Endodermal cell (in vitro differentiated cells): ENCODE data around the gene CELF2. TPM values are rescaled to one million over a fixed set of nuclear protein-coding genes. Genes with fewer than 3 reads are reported as not detected.

Source experiments
- DNase-seq: peaks from one replicate; pipeline ENCODE4 v3.0.0-alpha.2; 2017
- H3K27ac ChIP-seq: 2 replicates; pipeline ENCODE4 v1.5.1; 2013; ENCODE audit warnings: mild to moderate bottlenecking, low read depth, low read length, moderate library complexity
- H3K27me3 ChIP-seq: 2 replicates; pipeline ENCODE4 v1.6.1; 2013; ENCODE audit warnings: mild to moderate bottlenecking, low read length, moderate library complexity; ENCODE audit not compliant: insufficient read depth, control insufficient read depth, poor library complexity, severe bottlenecking
- H3K36me3 ChIP-seq: 2 replicates; pipeline ENCODE4 v1.7.0; 2013; ENCODE audit warnings: mild to moderate bottlenecking, low read length, moderate library complexity; ENCODE audit not compliant: control insufficient read depth, insufficient read depth
- H3K4me1 ChIP-seq: one replicate; pipeline ENCODE4 v1.7.0; 2013; ENCODE audit warnings: low read length; ENCODE audit not compliant: control insufficient read depth, insufficient read depth
- H3K4me3 ChIP-seq: 2 replicates; pipeline ENCODE4 v1.5.1; 2013; ENCODE audit warnings: mild to moderate bottlenecking, low read length, moderate library complexity
- H3K9ac ChIP-seq: 2 replicates; pipeline ENCODE4 v1.6.1; 2013; ENCODE audit warnings: mild to moderate bottlenecking, low read length, moderate library complexity; ENCODE audit not compliant: poor library complexity, severe bottlenecking; ENCODE audit errors: extremely low read depth
- H3K9me3 ChIP-seq: 2 replicates; pipeline ENCODE4 v1.6.1; 2013; ENCODE audit warnings: mild to moderate bottlenecking, low read length, moderate library complexity; ENCODE audit not compliant: control insufficient read depth
- H3K27ac Mint-ChIP-seq: 2 replicates; pipeline ENCODE4 v1.8.0; 2020; ENCODE audit warnings: mixed read lengths
- H3K27me3 Mint-ChIP-seq: 2 replicates; pipeline ENCODE4 v1.8.0; 2021; ENCODE audit warnings: mild to moderate bottlenecking, mixed read lengths; ENCODE audit not compliant: insufficient read depth
- H3K36me3 Mint-ChIP-seq: 2 replicates; pipeline ENCODE4 v1.8.0; 2020; ENCODE audit warnings: low read depth, mixed read lengths
- H3K4me1 Mint-ChIP-seq: 2 replicates; pipeline ENCODE4 v1.8.0; 2020; ENCODE audit warnings: mixed read lengths
- H3K4me3 Mint-ChIP-seq: 2 replicates; pipeline ENCODE4 v1.8.0; 2020; ENCODE audit warnings: mild to moderate bottlenecking, moderate library complexity, mixed read lengths
- H3K9me3 Mint-ChIP-seq: 2 replicates; pipeline ENCODE4 v1.8.0; 2020; ENCODE audit warnings: mild to moderate bottlenecking, mixed read lengths
- CTCF ChIP-seq: fragments of 200-600 bp; sonication (generic); conservative IDR thresholded peaks from 2 replicates; pipeline ENCODE4 v1.5.0; 2021; ENCODE audit warnings: antibody characterized with exemption, mild to moderate bottlenecking
- WGBS, 2 experiments: methylation state at CpG; one replicate each; pipeline versions ENCODE4 v1.1.5 to v1.1.7; 2013; ENCODE audit warnings: missing lambda C conversion rate in 2 of 2, mixed read lengths in 1 of 2; ENCODE audit not compliant: insufficient coverage in 1 of 2, insufficient read length in 1 of 2; 5-methylcytosine and 5-hydroxymethylcytosine counted together
- total RNA-seq, 2 donors: library from RNA; stranded (reverse); fragmentation: NEBNext Ultra II Directional in 1 of 2; extraction: Animal tissue kit (Norgen Biotek cat#: 25700) in 1 of 2; gene quantifications; 2 replicates in 1 of 2; 3 replicates in 1 of 2; pipeline ENCODE4 v1.2.1, GENCODE V29; 2021

Gene CELF2
- total RNA-seq, 2 donors from 2014 or later = 79.9 to 96.1 TPM

GRCh38 chr10:11330383-11331045 is 312.8 kb downstream of the CELF2 start:
- H3K9me3 ChIP-seq = no peaks in the 10 kb centered on the region
- H3K9ac ChIP-seq = no peak overlapping the region
- H3K36me3 Mint-ChIP-seq = peaks cover 55% of the 10 kb centered on the region
- H3K4me1 ChIP-seq = no peaks in the 10 kb centered on the region
- H3K9me3 Mint-ChIP-seq = no peaks in the 10 kb centered on the region
- no peak overlapping the region for H3K4me3 Mint-ChIP-seq
- H3K27me3 ChIP-seq = no peaks in the 10 kb centered on the region
- WGBS, 2 experiments = 91% methylated on average over 6 to 8 of the region's 8 CpGs
- no peak overlapping the region for H3K27ac Mint-ChIP-seq
- no peak for DNase-seq
- H3K27me3 Mint-ChIP-seq = no peaks in the 10 kb centered on the region
- TF ChIP-seq CTCF = no peak
- peaks cover 77% of the 10 kb centered on the region for H3K36me3 ChIP-seq
- H3K4me3 ChIP-seq = no peak overlapping the region
- peaks cover 3% of the 10 kb centered on the region for H3K4me1 Mint-ChIP-seq
- H3K27ac ChIP-seq = no peak overlapping the region

GRCh38 chr10:11331046-11331577 is 313.4 kb downstream of the CELF2 start:
- no peaks in the 10 kb centered on the region for H3K9me3 Mint-ChIP-seq
- no peak overlapping the region for H3K27ac Mint-ChIP-seq
- no peaks in the 10 kb centered on the region for H3K27me3 Mint-ChIP-seq
- H3K4me1 ChIP-seq = no peaks in the 10 kb centered on the region
- DNase-seq = no peak
- H3K36me3 Mint-ChIP-seq = peaks cover 49% of the 10 kb centered on the region
- no peak overlapping the region for H3K4me3 ChIP-seq
- H3K9me3 ChIP-seq = no peaks in the 10 kb centered on the region
- H3K27me3 ChIP-seq = no peaks in the 10 kb centered on the region
- peaks cover 3% of the 10 kb centered on the region for H3K4me1 Mint-ChIP-seq
- no peak overlapping the region for H3K9ac ChIP-seq
- no peak for TF ChIP-seq CTCF
- H3K36me3 ChIP-seq = peaks cover 79% of the 10 kb centered on the region
- H3K4me3 Mint-ChIP-seq = no peak overlapping the region
- no peak overlapping the region for H3K27ac ChIP-seq

- H3K4me1 ChIP-seq = no peaks in the 10 kb centered on the region
- no peak overlapping the region for H3K27ac ChIP-seq
Measured at GRCh38 chr10:11331726-11332125, 314.1 kb downstream of the CELF2 start.

More at GRCh38 chr10:11331726-11332125, 314.1 kb downstream of the CELF2 start:
- H3K4me3 Mint-ChIP-seq = no peak overlapping the region
- TF ChIP-seq CTCF = no peak
- 98 to 100% methylated on average over 1 to 3 of the region's 3 CpGs for WGBS, 2 experiments
- H3K4me3 ChIP-seq = no peak overlapping the region
- no peaks in the 10 kb centered on the region for H3K9me3 Mint-ChIP-seq
- H3K4me1 Mint-ChIP-seq = peaks cover 4% of the 10 kb centered on the region
- no peak overlapping the region for H3K9ac ChIP-seq
- H3K27ac Mint-ChIP-seq = no peak overlapping the region
- no peaks in the 10 kb centered on the region for H3K27me3 Mint-ChIP-seq
- peaks cover 73% of the 10 kb centered on the region for H3K36me3 ChIP-seq
- H3K27me3 ChIP-seq = no peaks in the 10 kb centered on the region
- H3K36me3 Mint-ChIP-seq = peaks cover 43% of the 10 kb centered on the region
- DNase-seq = no peak
- no peaks in the 10 kb centered on the region for H3K9me3 ChIP-seq
